IMR-90 (cell line): ENCODE results near the gene ZNF729. TPM values are rescaled to one million over a fixed set of nuclear protein-coding genes. Genes with fewer than 3 reads are reported as not detected.

Source experiments
- ATAC-seq: fragments of 200-7000 bp; cut with Tn5 transposase; 2 replicates; pipeline ENCODE4 v1.9.1; 2020; ENCODE audit warnings: low read depth, mild to moderate bottlenecking, moderate library complexity
- BruUV-seq: library from RNA; stranded (reverse); fragments of 400-500 nt; replicated peaks from 2 replicates; lab custom pipeline; 2021; lab: Mats Ljungman, UMichigan
- CTCF ChIA-PET: fragments of 300-600 bp; formaldehyde crosslinking; extraction: SDS; loops from one replicate; lab custom pipeline; 2021; ENCODE audit warnings: antibody characterized with exemption; lab: Yijun Ruan, JAX
- POLR2A ChIA-PET: fragments of 300-600 bp; sonication (Branson Sonifier 250); formaldehyde crosslinking; loops from one replicate; lab custom pipeline; 2022; ENCODE audit warnings: antibody characterized with exemption; ENCODE audit not compliant: unreplicated experiment; lab: Charles Lee
- DNase-seq: peaks from one replicate; pipeline ENCODE4 v3.0.0; 2013
- H2AFZ ChIP-seq: replicated peaks from 2 replicates; pipeline ENCODE3; 2013; ENCODE audit warnings: low read length, mild to moderate bottlenecking; ENCODE audit not compliant: poor library complexity
- H2AK5ac ChIP-seq: 2 replicates; pipeline ENCODE4 v1.6.1; 2013; ENCODE audit warnings: low read depth, low read length, inconsistent platforms
- H2AK9ac ChIP-seq: replicated peaks from 2 replicates; pipeline ENCODE3; 2013; ENCODE audit warnings: mild to moderate bottlenecking, low read depth, low read length, moderate library complexity; ENCODE audit not compliant: poor library complexity
- H2BK120ac ChIP-seq: 2 replicates; pipeline ENCODE4 v1.6.1; 2013; ENCODE audit warnings: low read depth, low read length, inconsistent platforms
- H2BK15ac ChIP-seq: 3 replicates; pipeline ENCODE4 v1.6.1; 2013; ENCODE audit warnings: low read depth, low read length, inconsistent platforms
- H2BK20ac ChIP-seq: 2 replicates; pipeline ENCODE4 v1.6.1; 2013; ENCODE audit warnings: low read depth, mild to moderate bottlenecking, inconsistent platforms, low read length, moderate library complexity
- H2BK5ac ChIP-seq: 2 replicates; pipeline ENCODE4 v1.6.1; 2013; ENCODE audit warnings: mild to moderate bottlenecking, low read depth, low read length, inconsistent platforms; ENCODE audit not compliant: poor library complexity, severe bottlenecking
- H3K14ac ChIP-seq: replicated peaks from 2 replicates; pipeline ENCODE4 v1.6.1; 2013; ENCODE audit warnings: low read depth, low read length, inconsistent platforms
- H3K18ac ChIP-seq: 2 replicates; pipeline ENCODE4 v1.6.1; 2013; ENCODE audit warnings: low read depth, low read length, control low read depth
- H3K23ac ChIP-seq: 2 replicates; pipeline ENCODE4 v1.6.1; 2013; ENCODE audit warnings: low read depth, low read length, inconsistent platforms
- H3K27ac ChIP-seq: 2 replicates; pipeline ENCODE4 v1.5.1; 2013; ENCODE audit warnings: mild to moderate bottlenecking, control low read depth, low read length; ENCODE audit not compliant: insufficient read depth
- H3K27me3 ChIP-seq: 2 replicates; pipeline ENCODE4 v1.6.1; 2013; ENCODE audit warnings: low read length; ENCODE audit not compliant: control insufficient read depth, insufficient read depth
- H3K36me3 ChIP-seq: 2 replicates; pipeline ENCODE4 v1.6.1; 2013; ENCODE audit warnings: low read length, mixed read lengths; ENCODE audit not compliant: control insufficient read depth, insufficient read depth
- H3K4ac ChIP-seq: 2 replicates; pipeline ENCODE4 v1.6.1; 2013; ENCODE audit warnings: low read depth, low read length, inconsistent platforms
- H3K4me1 ChIP-seq: 2 replicates; pipeline ENCODE4 v1.6.1; 2013; ENCODE audit warnings: low read length, mixed read lengths; ENCODE audit not compliant: control insufficient read depth, insufficient read depth
- H3K4me2 ChIP-seq: 2 replicates; pipeline ENCODE4 v1.6.1; 2013; ENCODE audit warnings: low read depth, mild to moderate bottlenecking, control low read depth, low read length, moderate library complexity
- H3K4me3 ChIP-seq: 2 replicates; pipeline ENCODE4 v1.5.1; 2013; ENCODE audit warnings: low read depth, mild to moderate bottlenecking, control low read depth, low read length, moderate library complexity; ENCODE audit not compliant: insufficient read depth
- H3K56ac ChIP-seq: 2 replicates; pipeline ENCODE4 v1.6.1; 2013; ENCODE audit warnings: low read length, inconsistent platforms; ENCODE audit not compliant: insufficient read depth; ENCODE audit errors: extremely low read depth
- H3K79me1 ChIP-seq, 2 experiments: 2 replicates each; pipeline ENCODE4 v1.6.1; 2013; ENCODE audit warnings: low read length in 2 of 2, inconsistent platforms in 1 of 2, low read depth in 1 of 2
- H3K9ac ChIP-seq: 2 replicates; pipeline ENCODE4 v1.6.1; 2013; ENCODE audit warnings: low read depth, low read length, control low read depth
- H3K9me1 ChIP-seq: 2 replicates; pipeline ENCODE4 v1.6.1; 2013; ENCODE audit warnings: low read length, inconsistent platforms; ENCODE audit not compliant: insufficient read depth
- H3K9me3 ChIP-seq: 2 replicates; pipeline ENCODE4 v1.6.1; 2013; ENCODE audit warnings: low read length; ENCODE audit not compliant: control insufficient read depth, insufficient read depth
- H4K20me1 ChIP-seq: 2 replicates; pipeline ENCODE4 v1.6.1; 2013; ENCODE audit warnings: low read length, inconsistent platforms; ENCODE audit not compliant: insufficient read depth
- H4K5ac ChIP-seq: 2 replicates; pipeline ENCODE4 v1.6.1; 2013; ENCODE audit warnings: mild to moderate bottlenecking, low read depth, low read length, control low read depth
- H4K8ac ChIP-seq, 2 experiments: 2 replicates each; pipeline ENCODE4 v1.6.1; 2013; ENCODE audit warnings: low read depth in 2 of 2, low read length in 2 of 2, control low read depth in 1 of 2, inconsistent platforms in 1 of 2
- H4K91ac ChIP-seq: 2 replicates; pipeline ENCODE4 v1.6.1; 2013; ENCODE audit warnings: low read depth, low read length, inconsistent platforms; ENCODE audit not compliant: insufficient read depth
- BHLHE40 ChIP-seq: fragments of 150-350 bp; IDR thresholded peaks from 2 replicates; pipeline ENCODE4 v1.6.1; 2016; ENCODE audit warnings: mild to moderate bottlenecking, low read depth, low read length
- CEBPB ChIP-seq: IDR thresholded peaks from 2 replicates; pipeline ENCODE4 v1.6.1; 2012; ENCODE audit warnings: low read depth, low read length, improper control_type of control experiment
- CHD1 ChIP-seq: IDR thresholded peaks from 2 replicates; pipeline ENCODE4 v1.6.1; 2012; ENCODE audit warnings: low read depth, low read length, improper control_type of control experiment
- FOS ChIP-seq: fragments of 150-350 bp; IDR thresholded peaks from 2 replicates; pipeline ENCODE4 v1.6.1; 2016; ENCODE audit warnings: low read depth, low read length
- MAFK ChIP-seq: IDR thresholded peaks from 2 replicates; pipeline ENCODE4 v1.6.1; 2012; ENCODE audit warnings: low read depth, low read length, improper control_type of control experiment
- MXI1 ChIP-seq: IDR thresholded peaks from 2 replicates; pipeline ENCODE4 v1.6.1; 2012; ENCODE audit warnings: low read depth, mild to moderate bottlenecking, low read length, moderate library complexity, borderline replicate concordance
- POLR2A ChIP-seq: IDR thresholded peaks from 2 replicates; pipeline ENCODE4 v1.6.1; 2012; ENCODE audit warnings: mild to moderate bottlenecking, low read depth, low read length
- RAD21 ChIP-seq: IDR thresholded peaks from 2 replicates; pipeline ENCODE4 v1.6.1; 2012; ENCODE audit warnings: low read length, improper control_type of control experiment
- RCOR1 ChIP-seq: IDR thresholded peaks from 2 replicates; pipeline ENCODE4 v1.6.1; 2012; ENCODE audit warnings: mild to moderate bottlenecking, low read length, improper control_type of control experiment; ENCODE audit not compliant: insufficient replicate concordance
- RFX5 ChIP-seq: IDR thresholded peaks from 2 replicates; pipeline ENCODE4 v1.8.0; 2012; ENCODE audit warnings: low read depth, mild to moderate bottlenecking, low read length, moderate library complexity
- SMC3 ChIP-seq: fragments of 150-350 bp; IDR thresholded peaks from 2 replicates; pipeline ENCODE4 v1.6.1; 2016; ENCODE audit warnings: low read depth, mild to moderate bottlenecking, antibody characterized with exemption, low read length, moderate library complexity
- dilution Hi-C: fragments of 300-500 bp; cut with HindIII; formaldehyde crosslinking; loops from one replicate; pipeline ENCODE4 v1.14.3; 2018; ENCODE audit warnings: low sequenced_read_pairs; ENCODE audit not compliant: unreplicated experiment
- in situ Hi-C: fragments of 300-500 bp; cut with MboI; formaldehyde crosslinking; loops from 3 replicates; pipeline ENCODE4 v1.14.3; 2019; ENCODE audit warnings: low sequenced_read_pairs, inconsistent platforms, mixed read lengths
- intact Hi-C: fragments of 100-400 bp; cut with micrococcal nuclease; formaldehyde crosslinking; loops from 2 replicates; pipeline ENCODE4 v1.10.0; 2022
- polyA plus RNA-seq, 3 experiments: library from polyadenylated mRNA; depleted of rRNA; stranded (reverse); fragments of >200 nt; gene quantifications; 2 replicates each; pipeline ENCODE4 v1.2.3, GENCODE V29; 2012; ENCODE audit warnings: low replicate concordance in 1 of 3
- total RNA-seq: library from RNA; depleted of rRNA; stranded (reverse); fragments of >200 nt; gene quantifications from 2 replicates; pipeline ENCODE4 v1.2.3, GENCODE V29; 2012
- TF ChIP-seq, protein P1 (sequence below): fragments of 150-350 bp; IDR thresholded peaks from 2 replicates; pipeline ENCODE4 v1.6.1; 2017; ENCODE audit warnings: mild to moderate bottlenecking, antibody characterized with exemption, low read length, low read depth

Gene ZNF729
- total and polyA plus RNA-seq, 2 of the 4 experiments (the other 2 are of a cell fraction), result not detected

DNA sequence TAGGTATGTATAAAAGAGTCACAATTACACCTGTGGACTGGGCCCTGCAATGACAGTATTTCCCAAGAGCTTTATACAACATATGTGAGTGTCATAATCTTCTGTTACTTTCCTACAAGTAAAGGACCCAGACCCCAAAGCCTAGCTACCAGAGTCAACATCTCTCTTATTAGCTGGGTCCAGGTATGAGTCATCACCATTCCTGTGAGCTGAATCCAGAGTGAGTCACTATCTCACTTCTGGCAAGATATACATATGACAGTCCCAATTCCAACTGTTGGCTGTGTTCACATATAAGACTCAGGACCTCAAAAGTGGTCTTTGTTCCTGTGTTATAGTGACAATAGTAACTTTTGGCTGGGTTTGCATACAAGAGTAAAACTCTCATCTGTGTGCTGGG is 46.7 kb downstream of the ZNF729 start:
- Histone ChIP-seq H3K79me1 (no peaks in the 10 kb centered on the region), H2AK5ac (no peak overlapping the region), H4K5ac (no peak overlapping the region), H3K4me2 (no peak overlapping the region), H3K4me3 (no peak overlapping the region), H3K9ac (no peak overlapping the region), H3K56ac (no peak overlapping the region), H3K36me3 (no peaks in the 10 kb centered on the region), H3K27me3 (no peaks in the 10 kb centered on the region), H4K20me1 (no peaks in the 10 kb centered on the region), H3K18ac (no peak overlapping the region), H3K4me1 (no peaks in the 10 kb centered on the region), H2BK20ac (no peak overlapping the region), H3K9me3 (peaks cover 43% of the 10 kb centered on the region), H3K9me1 (no peaks in the 10 kb centered on the region), H2AFZ (no peak overlapping the region), H3K23ac (no peak overlapping the region), H3K4ac (no peak overlapping the region), H4K8ac (no peak overlapping the region), H2BK15ac (no peak overlapping the region), H2AK9ac (no peak overlapping the region), H3K14ac (no peak overlapping the region), H2BK5ac (no peak overlapping the region), H2BK120ac (no peak overlapping the region), H3K27ac (no peak overlapping the region), H4K91ac (no peak overlapping the region)
- no TSS peak for BruUV-seq
- dilution Hi-C loops, result no loop called here
- in situ Hi-C loops, result no loop called here
- DNase-seq (no peak), ATAC-seq (no peak)
- TF ChIP-seq, protein P1, sequence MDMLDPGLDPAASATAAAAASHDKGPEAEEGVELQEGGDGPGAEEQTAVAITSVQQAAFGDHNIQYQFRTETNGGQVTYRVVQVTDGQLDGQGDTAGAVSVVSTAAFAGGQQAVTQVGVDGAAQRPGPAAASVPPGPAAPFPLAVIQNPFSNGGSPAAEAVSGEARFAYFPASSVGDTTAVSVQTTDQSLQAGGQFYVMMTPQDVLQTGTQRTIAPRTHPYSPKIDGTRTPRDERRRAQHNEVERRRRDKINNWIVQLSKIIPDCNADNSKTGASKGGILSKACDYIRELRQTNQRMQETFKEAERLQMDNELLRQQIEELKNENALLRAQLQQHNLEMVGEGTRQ, result no peak
- TF ChIP-seq BHLHE40 (no peak), RCOR1 (no peak), MAFK (no peak), RFX5 (no peak), POLR2A (no peak), CHD1 (no peak), MXI1 (no peak), SMC3 (no peak), FOS (no peak), RAD21 (no peak), CEBPB (no peak)
- intact Hi-C loops, result no loop called here
- POLR2A ChIA-PET, result no interaction called here
- CTCF ChIA-PET, result no interaction called here
